GM19455 (cell line): Measurements from ENCODE around the gene ZNF746.
A peak's percentile ranks its signal among the peaks of the same experiment; 100 is the strongest.

ENCODE experiments used
- ATAC-seq: cut with Tn5 transposase; IDR thresholded peaks from one replicate; pipeline ENCODE4 v1.9.1; 2021; ENCODE audit not compliant: unreplicated experiment

Gene ZNF746

GRCh38 chr7:149490083-149490760 lies 7.4 kb downstream of the ZNF746 start:
- no peak for ATAC-seq

- ATAC-seq: no peak
These were observed 8.1 kb downstream of the ZNF746 start for GRCh38 chr7:149489391-149490024.

GRCh38 chr7:149479568-149479967 lies 18.0 kb downstream of the ZNF746 start:
- ATAC-seq: no peak

GRCh38 chr7:149478754-149479153 lies 18.9 kb downstream of the ZNF746 start:
- ATAC-seq: no peak

GRCh38 chr7:149477494-149478443 lies 19.8 kb downstream of the ZNF746 start:
- no peak for ATAC-seq

- ATAC-seq: no peak
These were observed 20.8 kb downstream of the ZNF746 start for GRCh38 chr7:149476791-149477190.

- ATAC-seq: no peak
These were observed 22.2 kb downstream of the ZNF746 start for GRCh38 chr7:149475121-149476045.

- no peak for ATAC-seq
These were observed 23.1 kb downstream of the ZNF746 start for GRCh38 chr7:149474309-149475120.

- ATAC-seq: no peak
These were observed 24.4 kb downstream of the ZNF746 start for GRCh38 chr7:149473251-149473650.

- ATAC-seq: no peak
These were observed 26.2 kb downstream of the ZNF746 start for GRCh38 chr7:149471289-149471953.

GRCh38 chr7:149469806-149470205 lies 27.8 kb downstream of the ZNF746 start:
- ATAC-seq: no peak

- no peak for ATAC-seq
These were observed 29.4 kb downstream of the ZNF746 start for GRCh38 chr7:149468208-149468607.

GRCh38 chr7:149467321-149467859 lies 30.2 kb downstream of the ZNF746 start:
- no peak for ATAC-seq

- ATAC-seq: no peak
These were observed 31.2 kb downstream of the ZNF746 start for GRCh38 chr7:149466364-149466763.

- no peak for ATAC-seq
These were observed 34.0 kb downstream of the ZNF746 start for GRCh38 chr7:149463500-149464161.

GRCh38 chr7:149462101-149462520 lies 35.5 kb downstream of the ZNF746 start:
- no peak for ATAC-seq

- ATAC-seq: peak; percentile 96
These were observed 36.9 kb downstream of the ZNF746 start, which contains the start of gene ZNF777 for GRCh38 chr7:149460493-149461277. Gene ZNF777, minus strand, starts transcription at chr7:149461062. Its CDS starts 5,040 bp downstream, at chr7:149456022.
